GM19035 (cell line): Measurements from ENCODE around the gene DCST2.

Experiments
- ATAC-seq: cut with Tn5 transposase; IDR thresholded peaks from one replicate; pipeline ENCODE4 v1.9.1; 2021; ENCODE audit not compliant: unreplicated experiment

The DCST2 gene

DNA sequence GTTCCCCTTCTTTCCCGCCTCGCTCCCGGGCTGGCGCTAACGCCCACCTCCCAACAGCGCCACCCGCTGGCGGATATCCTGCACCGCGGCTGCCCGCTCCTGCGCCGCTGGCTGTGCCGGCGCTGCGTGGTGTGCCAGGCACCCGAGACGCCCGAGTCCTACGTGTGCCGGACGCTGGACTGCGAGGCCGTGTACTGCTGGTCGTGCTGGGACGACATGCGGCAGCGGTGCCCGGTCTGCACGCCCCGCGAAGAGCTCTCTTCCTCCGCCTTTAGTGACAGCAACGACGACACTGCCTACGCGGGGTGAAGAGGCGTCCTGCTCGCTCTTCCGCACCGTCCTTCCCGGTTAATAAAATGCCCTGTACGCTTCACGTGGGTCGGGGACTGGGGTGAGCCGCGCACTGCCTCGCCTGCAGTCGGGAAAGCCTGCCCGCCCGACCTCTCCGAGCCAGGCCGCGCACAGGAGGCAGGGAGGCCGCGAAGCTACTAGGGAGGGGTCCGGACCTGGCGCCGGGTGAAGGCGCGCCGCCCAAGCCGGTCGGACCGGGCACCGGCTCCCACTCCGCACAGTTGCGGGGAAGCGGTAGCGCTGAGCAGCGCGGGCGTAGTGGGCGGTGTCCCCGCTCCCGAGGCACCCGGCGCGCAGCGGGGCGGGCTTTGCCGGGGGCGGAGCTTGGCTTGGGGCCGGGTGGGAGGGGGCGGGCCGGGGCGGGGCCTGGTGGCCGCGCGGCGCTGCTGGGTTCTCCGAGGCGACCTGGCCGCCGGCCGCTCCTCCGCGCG is 17.2 kb upstream of the DCST2 start, which contains the start of gene ADAM15:
ADAM15 (plus strand) TSS at position 757 of the 782 bp plus-strand sequence. CDS start 71 bp downstream, outside the sequence.
- ATAC-seq: peak; percentile 74

DNA sequence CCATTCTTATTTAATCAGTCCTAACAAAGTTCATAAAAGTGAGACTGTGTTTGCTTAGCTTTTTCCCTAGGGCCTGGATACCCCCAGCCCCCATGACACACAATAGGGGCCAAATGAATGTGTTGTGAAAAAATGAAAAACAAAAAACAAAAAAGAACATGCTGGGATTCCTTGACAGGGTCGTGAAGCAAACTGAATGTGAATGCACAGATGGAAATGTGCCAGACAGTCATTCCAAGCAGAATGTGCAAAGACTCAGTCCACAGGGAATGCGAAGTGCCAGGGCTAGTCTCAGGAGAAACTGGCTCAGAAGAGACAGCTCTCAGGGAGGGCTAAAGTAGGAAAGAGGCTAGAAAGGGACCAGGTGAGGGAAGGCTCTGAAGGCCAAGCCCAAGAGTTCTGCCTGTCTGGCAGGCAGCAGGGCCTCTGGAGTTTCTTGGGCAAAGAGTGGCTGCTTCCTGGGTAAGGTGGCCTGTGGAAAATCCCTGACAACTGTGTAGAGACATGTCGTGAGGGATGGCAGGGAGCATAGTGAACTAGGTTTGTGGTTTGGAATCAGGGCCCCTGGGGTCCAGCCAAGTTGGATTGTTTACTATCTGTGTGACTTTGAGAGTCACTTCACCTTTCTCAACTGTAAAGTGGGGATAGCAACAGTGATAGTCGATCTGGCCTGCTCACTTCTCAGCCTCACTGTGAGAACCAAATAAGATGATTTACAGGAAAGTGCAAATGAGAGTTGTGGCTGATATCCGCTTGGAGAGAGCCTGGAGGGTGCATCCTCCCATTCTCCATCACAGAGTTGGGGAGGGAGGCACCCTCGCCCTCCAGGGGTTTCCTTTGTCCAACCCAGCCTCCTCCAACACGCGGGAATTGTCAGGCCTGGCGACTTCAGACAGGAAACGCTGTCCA is 16.3 kb upstream of the DCST2 start:
- no peak for ATAC-seq

DNA sequence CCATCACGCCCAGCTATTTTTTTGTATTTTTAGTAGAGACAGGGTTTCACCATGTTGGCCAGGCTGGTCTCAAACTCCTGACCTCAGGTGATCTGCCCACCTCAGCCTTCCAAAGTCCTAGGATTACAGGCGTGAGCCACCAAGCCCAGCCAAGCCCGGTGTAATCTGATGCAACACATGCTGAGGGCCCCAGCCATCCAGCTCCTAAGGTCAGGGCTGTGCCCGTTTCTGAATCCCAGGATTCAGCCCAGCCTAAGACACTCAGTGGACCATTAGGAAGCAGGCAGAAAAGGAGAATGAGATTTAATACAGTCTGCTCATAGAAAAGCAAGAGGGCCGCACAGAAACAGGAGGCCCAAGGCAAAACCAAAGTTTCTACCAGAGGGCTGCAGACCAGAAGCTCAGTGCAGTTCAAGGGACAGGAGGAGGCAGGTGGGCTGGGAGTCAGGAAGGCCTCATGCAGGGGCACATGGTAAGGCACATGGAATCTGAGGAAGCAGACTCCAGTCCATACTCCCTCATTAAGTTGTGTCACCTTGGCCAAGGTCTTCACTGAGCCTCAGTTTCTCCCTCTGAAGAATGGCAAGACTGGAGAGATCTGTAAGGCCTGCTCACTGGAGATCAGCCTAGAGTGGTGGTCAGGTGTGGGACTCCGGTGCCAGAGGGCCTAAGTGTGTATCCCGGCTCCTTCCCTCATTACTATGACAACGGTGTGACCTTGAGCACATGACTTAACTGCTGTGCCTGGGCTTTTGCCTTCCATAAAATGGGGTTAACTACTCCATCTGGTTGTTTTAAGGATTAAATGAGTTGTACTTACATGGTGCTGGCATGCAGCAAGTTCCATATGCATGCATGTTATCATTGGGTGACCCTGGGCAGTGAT is 15.1 kb upstream of the DCST2 start:
- no peak for ATAC-seq

DNA sequence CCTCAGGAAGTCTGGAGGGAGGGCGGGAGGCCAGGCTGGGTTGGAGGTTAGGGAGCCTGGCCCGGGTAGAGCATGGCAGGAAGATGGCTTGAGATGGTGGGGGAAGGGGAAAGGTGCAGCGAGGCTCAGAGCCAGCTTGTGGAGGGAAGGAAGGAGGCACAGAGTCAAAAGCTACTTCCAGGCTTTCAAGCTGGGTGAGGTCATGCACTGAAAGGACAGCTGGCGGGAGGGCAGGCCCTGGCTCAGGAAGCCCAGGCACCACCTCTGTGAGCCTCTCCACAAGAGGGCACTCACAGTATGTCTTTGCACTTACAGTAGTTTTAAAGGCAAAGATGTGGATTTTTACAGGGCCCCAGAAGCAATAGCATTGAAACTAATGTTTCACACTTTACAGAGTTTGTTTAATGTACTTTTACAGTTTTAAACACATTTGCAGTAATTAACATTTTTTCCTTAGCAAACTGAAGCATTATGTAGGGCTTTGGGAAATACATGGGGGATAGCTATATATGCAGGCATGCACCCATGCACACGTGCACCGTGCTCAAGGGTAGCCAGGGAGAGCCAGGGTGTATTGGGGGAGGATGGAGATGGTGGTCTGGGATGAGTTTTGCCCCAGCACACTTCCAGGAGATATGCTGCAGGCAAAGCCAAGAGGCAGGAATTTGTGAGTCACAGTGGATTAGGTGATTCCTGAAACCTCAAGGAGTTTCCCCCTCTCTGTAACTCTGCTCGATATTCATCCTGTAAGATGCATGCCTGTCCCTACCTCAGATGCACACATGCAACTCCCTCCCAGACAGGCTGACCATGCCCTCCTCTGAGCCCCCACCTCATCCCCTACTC is 11.5 kb upstream of the DCST2 start:
- ATAC-seq: no peak

DNA sequence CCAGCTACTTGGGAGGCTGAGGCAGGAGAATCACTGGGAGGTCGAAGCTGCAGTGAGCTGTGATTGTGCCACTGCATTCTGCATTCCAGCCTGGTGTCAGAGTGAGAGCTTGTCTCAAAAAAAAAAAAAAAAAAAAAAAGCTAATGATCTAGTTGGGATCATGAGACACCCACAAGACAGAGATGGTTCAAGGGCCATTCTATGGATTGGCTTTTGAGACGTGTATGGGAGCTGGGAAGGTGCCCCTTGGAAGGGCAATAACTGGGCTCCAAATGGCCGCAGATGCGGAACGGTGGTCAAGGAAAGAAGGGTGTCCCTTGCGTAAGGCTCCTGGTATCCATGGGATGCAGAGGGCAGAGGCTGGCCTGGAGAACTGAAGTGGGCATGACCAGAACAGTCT is 10.8 kb upstream of the DCST2 start:
- ATAC-seq: no peak

DNA sequence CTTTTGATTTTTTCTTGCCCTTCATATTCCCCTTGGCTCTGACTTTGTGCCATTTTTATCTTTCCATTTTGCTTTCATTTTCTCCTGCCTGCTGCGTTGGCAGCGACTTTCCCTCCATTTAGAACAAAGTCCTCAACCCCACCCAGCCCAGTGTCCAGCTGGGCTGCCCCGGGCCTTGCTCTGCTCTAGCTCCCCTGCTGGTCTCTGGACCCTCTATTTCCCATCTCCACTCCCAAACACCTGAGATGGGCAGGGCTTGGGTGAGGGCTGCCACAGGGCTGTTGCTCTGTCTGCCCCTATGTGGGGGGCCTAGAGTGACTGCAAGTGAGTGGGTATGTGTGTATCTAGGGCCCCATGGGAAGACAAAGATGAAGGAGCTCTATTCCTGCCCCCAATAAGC is 10.2 kb upstream of the DCST2 start:
- ATAC-seq: no peak

DNA sequence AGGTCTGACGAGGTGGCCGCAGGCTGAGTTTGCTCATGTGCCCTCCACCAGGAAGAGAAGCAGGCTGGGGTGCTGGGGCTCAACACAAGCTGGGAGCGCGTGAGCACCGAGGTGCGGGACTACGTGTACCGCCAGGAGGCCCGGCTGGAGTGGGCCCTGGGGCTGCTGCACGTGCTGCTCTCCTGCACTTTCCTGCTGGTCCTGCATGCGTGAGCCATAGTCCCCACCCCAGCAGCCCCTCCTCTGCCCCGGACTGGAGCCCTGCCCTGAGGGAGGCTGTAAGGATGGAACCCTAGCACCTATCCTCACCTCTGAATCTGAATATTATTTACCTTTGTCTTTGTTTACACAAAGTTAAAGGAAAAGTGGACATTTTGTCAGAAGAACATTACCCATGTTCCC is 9.7 kb upstream of the DCST2 start:
- ATAC-seq: no peak

DNA sequence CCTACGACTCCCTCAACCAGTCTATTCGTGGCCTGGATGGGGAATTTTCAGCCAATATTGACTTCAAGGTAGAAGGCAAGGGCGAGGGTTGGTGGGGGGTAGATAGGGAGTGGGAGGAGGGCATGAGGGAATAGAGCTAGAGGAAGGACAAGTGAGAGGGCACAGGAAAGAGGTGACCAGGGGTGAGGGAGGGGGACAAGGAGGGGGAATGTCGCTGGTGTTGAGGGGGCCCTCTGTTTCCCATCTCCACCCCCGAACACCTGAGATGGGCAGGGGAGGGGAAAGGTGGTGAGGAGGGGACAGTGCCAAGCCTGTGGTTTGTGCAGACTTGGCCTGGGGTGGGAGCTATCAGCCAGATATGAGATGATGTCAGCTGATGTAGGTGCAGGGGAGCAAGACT is 9.2 kb upstream of the DCST2 start:
- no peak for ATAC-seq

DNA sequence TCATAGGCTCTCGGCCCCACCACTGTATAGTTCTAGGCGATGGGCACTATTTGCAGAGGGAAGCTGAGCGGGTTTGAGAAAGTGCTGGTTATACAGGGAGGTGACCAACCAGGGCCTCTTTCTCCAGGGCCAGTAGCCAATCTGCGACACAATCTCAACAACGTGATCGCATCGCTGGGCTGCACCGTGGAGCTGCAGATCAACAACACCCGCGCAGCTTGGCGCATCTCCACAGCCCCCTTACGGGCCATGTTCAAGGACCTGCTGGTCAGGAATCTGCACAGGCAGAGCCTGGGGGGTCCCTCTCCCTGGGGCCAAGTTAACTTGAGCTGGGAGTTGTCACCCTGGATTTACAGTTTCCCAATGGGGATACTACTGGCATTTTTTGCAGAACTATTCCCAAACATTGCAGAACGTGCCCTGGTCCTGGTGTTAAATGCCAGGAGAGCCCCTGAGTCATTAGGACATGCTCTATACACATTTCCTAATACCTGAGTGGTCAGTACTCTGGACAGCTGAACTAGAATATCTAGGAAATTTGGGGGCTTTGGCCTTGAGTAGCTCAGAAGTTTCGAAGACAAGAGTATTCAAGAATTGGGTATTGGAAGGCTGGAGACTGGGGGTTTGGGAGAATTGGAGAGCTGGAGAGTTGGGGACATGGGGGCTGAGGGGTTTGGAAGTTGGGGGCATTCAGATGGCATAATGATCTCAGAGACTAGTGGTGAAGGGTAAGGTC is 6.9 kb upstream of the DCST2 start:
- ATAC-seq: no peak

DNA sequence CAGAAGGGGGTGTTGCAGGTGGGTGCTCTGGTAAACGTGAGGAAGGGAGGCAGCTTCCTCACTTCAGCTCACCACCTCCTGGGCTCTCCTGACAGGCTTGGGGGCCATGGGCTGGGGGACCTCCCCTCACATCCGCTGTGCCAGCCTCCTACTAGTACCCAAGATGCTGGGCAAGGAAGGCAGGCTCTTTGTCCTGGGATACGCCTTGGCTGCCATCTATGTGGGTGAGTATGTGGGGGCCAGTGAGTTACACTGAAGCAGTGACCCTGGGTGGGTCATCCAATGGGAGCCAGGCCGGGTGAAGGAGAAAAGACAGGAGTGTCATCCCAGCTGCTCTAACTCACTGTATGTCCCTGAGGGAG is 5.7 kb upstream of the DCST2 start:
- ATAC-seq: no peak

DNA sequence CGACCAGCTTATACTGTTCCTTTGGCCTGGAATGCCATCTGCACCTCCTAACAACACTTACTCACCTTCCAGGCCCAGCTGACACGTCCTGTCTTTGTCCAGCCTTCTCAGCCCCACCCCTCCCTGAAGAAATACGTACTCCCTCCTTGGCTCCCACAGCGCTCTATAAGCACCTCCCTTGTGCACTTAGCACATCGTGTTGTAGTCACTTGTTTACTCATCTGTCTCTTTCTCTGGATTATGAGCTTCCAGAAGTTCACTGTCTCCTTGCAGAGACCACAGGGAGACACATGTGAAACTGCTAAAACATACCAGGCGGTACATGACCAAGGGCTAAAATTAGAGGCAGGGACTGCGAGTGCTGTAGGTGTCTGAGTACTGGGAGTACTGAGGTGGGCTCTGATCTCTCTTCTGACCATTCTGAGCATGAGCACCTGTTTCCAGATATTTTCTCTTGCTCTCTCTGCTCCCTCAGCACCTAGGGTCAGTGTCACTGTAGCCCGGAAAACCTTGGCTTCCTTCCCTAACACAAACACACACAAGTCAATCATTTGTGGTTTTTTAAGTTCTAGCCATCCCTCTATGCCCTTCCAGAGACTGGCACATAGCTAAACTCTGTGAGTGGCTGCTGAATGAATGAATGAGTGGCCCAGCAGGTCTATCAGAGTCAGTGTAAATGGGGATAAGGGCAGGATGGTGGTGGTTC is 5.2 kb upstream of the DCST2 start:
- no peak for ATAC-seq

DNA sequence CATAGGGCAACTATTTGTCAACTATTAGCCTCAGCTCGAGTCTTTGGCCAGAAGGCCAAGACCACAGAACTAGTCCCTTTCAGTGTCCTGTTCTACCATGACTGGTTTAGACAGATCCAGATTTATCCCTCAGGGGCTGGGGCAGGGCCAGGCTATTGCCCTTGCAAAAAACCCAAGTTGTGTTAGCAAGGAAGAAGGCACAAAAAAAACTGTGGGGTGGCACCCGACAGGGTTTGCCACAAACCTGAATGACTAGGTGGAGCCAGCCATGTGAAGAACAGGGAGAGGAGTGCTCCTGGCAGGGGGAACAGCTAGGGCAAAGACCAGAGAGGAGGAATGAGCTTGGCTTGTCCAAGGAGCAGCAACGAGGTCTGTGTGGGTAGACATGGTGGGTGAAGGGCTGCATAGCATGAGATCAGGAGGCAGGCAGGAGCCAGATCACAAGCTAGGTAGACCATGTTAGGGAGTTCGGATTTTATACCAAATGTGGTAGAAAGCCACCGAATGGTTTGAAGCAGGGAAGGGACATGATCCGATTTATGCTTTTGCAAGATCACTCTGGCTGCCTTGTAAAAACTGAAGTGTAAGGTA is 4.4 kb upstream of the DCST2 start:
- no peak for ATAC-seq

DNA sequence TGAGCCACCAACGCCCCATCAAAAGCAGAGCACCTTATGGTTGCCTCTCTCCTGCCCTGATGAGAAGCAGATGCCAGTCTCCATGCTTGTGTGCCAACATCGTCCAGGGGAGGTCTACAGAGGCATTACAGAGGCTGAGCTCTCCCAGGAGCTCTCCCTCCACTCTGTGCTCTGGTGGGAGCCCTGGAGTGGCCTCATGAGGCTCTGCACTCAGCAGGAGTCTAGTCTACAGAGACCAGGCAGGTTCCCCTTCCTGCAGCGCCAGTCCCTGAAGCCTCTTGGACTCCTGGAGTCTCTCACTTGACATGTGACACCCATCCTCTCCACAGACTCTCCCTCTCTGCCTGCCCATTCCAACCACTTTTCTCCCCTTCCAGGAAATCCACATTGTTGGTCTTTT is 3.5 kb upstream of the DCST2 start:
- no peak for ATAC-seq

DNA sequence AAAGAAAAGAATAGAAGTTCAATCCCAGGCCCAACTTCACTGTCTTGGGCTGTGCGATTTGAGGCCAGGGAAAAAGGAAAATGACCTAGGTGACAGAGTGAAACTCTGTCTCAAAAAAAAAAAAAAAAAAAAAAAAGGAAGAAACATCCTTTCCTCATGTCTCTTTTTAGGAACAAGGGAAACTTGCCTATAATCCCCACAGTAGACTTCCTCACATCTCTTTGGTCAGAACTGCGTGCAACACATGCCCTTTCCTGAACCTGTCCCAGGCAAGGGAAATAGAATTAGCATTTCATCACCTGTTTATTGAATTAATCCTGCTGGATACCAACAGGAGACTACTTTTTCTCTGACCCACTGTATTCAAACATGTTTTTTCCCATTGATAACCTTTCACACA is 2.4 kb upstream of the DCST2 start:
- ATAC-seq: no peak

DNA sequence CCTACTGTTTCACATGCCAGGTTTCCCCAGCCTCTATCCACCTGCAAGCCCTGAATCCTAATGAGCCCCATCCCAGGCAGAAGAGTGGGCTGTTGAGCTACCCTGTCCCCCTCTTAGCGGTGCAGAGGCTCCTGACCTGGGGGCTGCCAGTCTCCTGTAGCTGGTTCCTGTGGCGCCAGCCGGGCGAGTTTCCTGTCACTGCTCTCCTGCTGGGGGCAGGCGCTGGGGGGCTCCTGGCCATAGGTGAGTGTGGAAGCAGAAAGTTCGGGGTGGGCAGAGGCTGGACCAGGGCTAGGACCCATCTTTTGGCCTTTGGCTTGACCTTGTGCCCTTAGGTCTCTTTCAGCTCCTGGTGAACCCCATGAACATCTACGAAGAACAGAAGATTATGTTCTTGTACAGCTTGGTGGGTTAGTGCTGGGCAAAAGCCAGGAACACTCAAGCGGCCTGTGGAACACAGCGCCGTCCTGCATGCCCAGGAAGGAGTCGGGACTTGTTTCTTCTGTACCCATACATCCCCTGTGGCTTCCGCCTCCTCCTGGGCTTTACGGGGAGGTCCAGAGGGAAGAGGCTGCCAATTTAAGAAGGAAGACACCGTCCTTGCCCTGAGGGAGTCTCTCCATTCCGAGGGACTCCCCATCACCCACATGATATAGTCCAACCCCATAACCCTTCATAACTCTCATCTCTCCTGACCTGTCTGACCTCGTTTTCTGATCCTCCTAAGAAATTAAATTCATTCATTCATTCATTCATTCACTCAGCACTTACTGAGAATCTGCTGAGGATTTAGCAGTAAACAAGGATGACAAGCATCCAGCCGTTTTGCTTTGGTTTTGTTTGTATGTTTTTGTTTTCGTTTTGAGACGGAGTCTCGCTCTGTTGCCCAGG is 982 bp upstream of the DCST2 start:
- no peak for ATAC-seq

DNA sequence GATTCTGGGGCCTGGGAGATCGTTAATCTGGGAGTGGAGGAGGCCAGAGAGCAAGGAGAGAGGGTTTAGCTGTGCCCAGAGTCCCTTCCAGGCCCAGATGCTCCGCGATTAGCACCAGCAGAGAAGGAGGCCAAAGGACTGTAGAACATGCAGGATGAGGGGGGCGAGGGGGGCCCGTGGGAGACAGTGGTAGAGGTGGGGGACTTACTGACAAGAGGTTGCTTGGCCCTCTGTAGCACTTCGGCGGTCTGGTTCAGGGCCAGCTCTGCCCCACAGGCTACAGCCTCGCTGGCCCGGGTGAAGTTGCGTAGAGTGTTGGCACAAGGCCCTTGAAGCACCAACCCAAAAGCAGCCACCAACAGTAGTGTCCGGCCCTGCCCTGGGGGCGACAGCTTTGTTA is 695 bp downstream of the DCST2 start:
- no peak for ATAC-seq

DNA sequence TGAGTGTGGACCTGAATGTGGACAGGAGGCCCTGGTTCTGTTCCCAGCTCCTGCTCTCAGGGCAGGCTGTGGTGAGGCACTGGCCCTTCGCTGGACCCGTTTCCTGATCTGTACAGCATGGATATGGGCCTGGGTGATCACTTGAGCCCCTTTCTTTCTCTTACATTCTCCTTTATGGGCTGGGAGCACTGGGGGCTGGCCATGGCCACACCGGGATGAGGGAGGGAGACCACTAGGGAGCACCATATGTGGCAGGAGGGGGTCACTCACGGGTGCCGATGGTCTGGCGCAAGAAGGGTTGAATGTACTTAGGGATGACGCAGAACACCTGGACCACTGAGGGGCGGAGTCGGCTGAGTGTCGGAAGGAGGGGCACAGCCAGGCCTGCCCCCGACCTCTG is 2.7 kb downstream of the DCST2 start:
- no peak for ATAC-seq
